Right atrium auricular region (tissue), 2 donors: ENCODE results near the gene MYADM. TPM values are rescaled to one million over a fixed set of nuclear protein-coding genes. Genes with fewer than 3 reads are reported as not detected.

Experiments
- DNase-seq: peaks from one replicate; pipeline ENCODE4 v3.0.0-alpha.2; 2019; ENCODE audit warnings: low spot score
- H3K27ac ChIP-seq, 2 donors: fragments of 200-600 bp; sonication (generic); 1 replicate in 1 of 2; 2 replicates in 1 of 2; pipeline ENCODE4 v1.5.1; 2016 to 2019
- H3K27me3 ChIP-seq, 2 donors: fragments of 200-600 bp; sonication (generic); one replicate each; pipeline versions ENCODE4 v1.5.1 to v1.6.0; 2017 to 2019
- H3K36me3 ChIP-seq: fragments of 200-600 bp; sonication (generic); one replicate; pipeline ENCODE4 v1.5.1; 2016
- H3K4me1 ChIP-seq, 2 donors: fragments of 200-600 bp; sonication (generic); one replicate each; pipeline versions ENCODE4 v1.5.1 to v1.6.0; 2017 to 2019
- H3K4me3 ChIP-seq, 2 donors: fragments of 200-600 bp; sonication (generic); 1 replicate in 1 of 2; 2 replicates in 1 of 2; pipeline ENCODE4 v1.5.1; 2017 to 2019; ENCODE audit warnings: mild to moderate bottlenecking in 1 of 2, moderate library complexity in 1 of 2
- H3K9me3 ChIP-seq, 2 donors: fragments of 200-600 bp; sonication (generic); one replicate each; pipeline ENCODE4 v1.5.1; 2019
- total RNA-seq, 2 donors: library from RNA; depleted of rRNA; stranded (reverse); fragments of >200 nt; gene quantifications; one replicate each; pipeline ENCODE4 v1.1.0, GENCODE V29; 2016
- TF ChIP-seq, protein P1 (sequence below), 2 donors: fragments of 200-600 bp; sonication (generic); IDR thresholded peaks; one replicate each; pipeline ENCODE4 v1.5.1; 2019; ENCODE audit warnings: antibody characterized with exemption in 2 of 2

Gene MYADM
- total RNA-seq, 2 donors from 2014 or later: 117 to 150 TPM

DNA sequence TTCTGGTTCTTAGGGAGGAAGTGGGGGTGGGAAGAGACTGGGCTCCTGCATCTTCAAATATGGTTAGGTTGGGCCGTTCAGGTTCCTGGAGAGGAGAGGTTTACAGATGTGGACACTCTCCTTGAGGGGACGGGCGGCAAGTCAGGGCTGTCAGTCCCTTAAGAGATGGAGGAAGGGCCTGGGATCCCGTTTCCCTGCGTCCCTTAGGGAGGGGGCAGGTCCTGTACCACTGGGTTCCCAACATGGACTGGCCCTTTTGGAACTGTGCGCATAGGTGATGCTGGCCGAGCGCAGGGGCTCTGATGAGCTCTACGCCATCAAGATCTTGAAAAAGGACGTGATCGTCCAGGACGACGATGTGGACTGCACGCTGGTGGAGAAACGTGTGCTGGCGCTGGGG lies 30.5 kb downstream of the MYADM start:
- H3K27me3 ChIP-seq: peaks cover 0 to 10% of the 10 kb centered on the region in 2 donors
- no peak overlapping the region for H3K4me3 ChIP-seq
- no peaks in the 10 kb centered on the region for H3K36me3 ChIP-seq

DNA sequence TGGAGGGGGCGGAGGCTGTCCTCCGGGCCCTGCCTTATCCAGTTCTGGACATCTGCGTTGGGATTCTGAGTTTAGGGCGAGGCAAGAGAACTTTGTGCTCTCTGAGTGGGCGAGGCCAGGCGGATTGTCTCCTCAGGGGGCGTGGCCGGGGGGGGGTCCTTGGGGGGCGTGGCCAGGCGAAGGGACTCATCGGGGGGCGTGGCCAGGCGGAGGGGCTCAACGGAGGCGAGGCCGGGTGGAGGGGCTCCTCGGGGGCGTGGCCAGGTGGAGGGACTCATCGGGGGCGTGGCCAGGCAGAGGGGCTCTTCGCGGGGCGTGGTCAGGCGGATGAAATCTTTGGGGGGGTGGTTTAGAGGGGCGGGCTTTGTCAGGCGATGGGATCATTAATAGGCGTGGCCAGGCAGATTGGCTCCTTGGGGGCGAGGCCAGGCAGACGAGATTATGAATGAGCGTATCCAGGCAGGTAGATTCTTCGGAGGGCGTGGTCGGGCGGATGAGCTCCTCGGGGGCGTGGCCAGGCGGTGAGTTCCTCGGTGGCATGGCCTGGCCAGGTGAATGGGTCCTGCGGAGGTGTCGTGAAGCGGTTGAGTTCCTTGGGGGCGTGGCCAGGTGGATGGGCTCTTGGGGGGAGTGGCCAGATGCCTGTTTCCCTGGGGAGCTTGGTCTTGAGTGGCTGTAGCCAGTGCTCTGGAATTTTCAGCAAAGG lies 31.1 kb downstream of the MYADM start:
- no peaks in the 10 kb centered on the region for H3K4me1 ChIP-seq
- no peaks in the 10 kb centered on the region for H3K9me3 ChIP-seq
- peaks cover 0 to 10% of the 10 kb centered on the region in 2 donors for H3K27me3 ChIP-seq
- DNase-seq: no peak
- no peak overlapping the region for H3K27ac ChIP-seq
- TF ChIP-seq, protein P1, sequence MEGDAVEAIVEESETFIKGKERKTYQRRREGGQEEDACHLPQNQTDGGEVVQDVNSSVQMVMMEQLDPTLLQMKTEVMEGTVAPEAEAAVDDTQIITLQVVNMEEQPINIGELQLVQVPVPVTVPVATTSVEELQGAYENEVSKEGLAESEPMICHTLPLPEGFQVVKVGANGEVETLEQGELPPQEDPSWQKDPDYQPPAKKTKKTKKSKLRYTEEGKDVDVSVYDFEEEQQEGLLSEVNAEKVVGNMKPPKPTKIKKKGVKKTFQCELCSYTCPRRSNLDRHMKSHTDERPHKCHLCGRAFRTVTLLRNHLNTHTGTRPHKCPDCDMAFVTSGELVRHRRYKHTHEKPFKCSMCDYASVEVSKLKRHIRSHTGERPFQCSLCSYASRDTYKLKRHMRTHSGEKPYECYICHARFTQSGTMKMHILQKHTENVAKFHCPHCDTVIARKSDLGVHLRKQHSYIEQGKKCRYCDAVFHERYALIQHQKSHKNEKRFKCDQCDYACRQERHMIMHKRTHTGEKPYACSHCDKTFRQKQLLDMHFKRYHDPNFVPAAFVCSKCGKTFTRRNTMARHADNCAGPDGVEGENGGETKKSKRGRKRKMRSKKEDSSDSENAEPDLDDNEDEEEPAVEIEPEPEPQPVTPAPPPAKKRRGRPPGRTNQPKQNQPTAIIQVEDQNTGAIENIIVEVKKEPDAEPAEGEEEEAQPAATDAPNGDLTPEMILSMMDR (IDR thresholded peaks at IDR 0.05): no peak
- H3K4me3 ChIP-seq: no peak overlapping the region
- no peaks in the 10 kb centered on the region for H3K36me3 ChIP-seq

More for the DNA sequence above, 30.5 kb downstream of the MYADM start:
- H3K9me3 ChIP-seq: no peaks in the 10 kb centered on the region
- DNase-seq: no peak
- TF ChIP-seq, protein P1 (IDR thresholded peaks at IDR 0.05): no peak
- no peaks in the 10 kb centered on the region for H3K4me1 ChIP-seq
- no peak overlapping the region for H3K27ac ChIP-seq

DNA sequence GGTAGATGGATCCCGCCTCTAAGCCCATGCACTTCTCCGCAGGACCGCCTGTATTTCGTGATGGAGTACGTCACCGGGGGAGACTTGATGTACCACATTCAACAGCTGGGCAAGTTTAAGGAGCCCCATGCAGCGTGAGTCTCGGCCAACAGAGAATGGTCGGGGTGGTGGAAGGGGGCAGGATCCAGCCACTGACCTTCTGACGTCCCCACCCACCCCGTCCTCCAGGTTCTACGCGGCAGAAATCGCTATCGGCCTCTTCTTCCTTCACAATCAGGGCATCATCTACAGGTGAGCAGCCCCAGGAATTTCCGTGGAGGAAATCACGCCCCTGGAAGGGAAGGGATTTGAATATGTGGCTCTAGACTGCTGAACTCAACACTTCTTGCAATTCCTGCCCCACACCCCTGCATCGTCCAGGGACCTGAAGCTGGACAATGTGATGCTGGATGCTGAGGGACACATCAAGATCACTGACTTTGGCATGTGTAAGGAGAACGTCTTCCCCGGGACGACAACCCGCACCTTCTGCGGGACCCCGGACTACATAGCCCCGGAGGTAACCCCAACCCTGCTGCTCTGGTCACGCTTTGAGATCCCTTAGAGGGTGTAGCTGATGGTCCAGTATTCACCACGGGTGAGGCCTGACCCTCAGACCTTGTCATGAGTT lies 32.6 kb downstream of the MYADM start:
- DNase-seq: no peak
- Histone ChIP-seq H3K36me3 (no peaks in the 10 kb centered on the region), H3K27me3 (peaks cover 0 to 10% of the 10 kb centered on the region in 2 donors), H3K27ac (no peak overlapping the region), H3K4me1 (no peaks in the 10 kb centered on the region), H3K4me3 (no peak overlapping the region), H3K9me3 (no peaks in the 10 kb centered on the region)
- TF ChIP-seq, protein P1 (IDR thresholded peaks at IDR 0.05): no peak

DNA sequence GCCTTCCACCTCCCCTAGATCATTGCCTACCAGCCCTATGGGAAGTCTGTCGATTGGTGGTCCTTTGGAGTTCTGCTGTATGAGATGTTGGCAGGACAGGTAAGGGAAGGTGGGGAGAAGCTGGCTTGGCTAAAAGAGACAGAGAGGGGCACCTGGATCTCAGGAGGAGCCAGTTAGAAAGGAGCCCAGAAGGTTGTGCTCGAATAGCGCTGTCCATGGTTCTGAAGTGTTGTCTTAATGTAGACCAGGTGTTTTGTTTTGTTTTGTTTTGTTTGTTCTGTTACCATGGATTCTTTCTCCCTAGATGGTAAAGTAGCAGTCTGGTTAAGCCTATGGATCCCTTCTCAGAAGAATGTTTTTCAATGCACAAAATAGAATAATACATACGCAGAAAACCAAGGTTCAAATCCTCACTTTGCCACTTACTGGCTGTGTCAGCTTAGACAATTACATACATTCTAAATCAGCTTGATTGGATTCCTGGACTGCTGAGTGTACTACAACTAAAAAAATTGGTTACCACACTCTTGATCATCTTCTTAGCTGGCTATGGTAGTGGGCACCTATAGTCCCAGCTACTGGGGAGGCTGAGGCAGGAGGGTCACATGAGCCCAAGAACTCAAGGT lies 35.5 kb downstream of the MYADM start:
- Histone ChIP-seq H3K4me3 (no peak overlapping the region), H3K4me1 (peaks cover 0 to 18% of the 10 kb centered on the region in 2 donors), H3K27ac (no peak overlapping the region), H3K27me3 (peaks cover 7 to 27% of the 10 kb centered on the region in 2 donors), H3K36me3 (no peaks in the 10 kb centered on the region), H3K9me3 (no peaks in the 10 kb centered on the region)
- TF ChIP-seq, protein P1 (IDR thresholded peaks at IDR 0.05): no peak
- no peak for DNase-seq

DNA sequence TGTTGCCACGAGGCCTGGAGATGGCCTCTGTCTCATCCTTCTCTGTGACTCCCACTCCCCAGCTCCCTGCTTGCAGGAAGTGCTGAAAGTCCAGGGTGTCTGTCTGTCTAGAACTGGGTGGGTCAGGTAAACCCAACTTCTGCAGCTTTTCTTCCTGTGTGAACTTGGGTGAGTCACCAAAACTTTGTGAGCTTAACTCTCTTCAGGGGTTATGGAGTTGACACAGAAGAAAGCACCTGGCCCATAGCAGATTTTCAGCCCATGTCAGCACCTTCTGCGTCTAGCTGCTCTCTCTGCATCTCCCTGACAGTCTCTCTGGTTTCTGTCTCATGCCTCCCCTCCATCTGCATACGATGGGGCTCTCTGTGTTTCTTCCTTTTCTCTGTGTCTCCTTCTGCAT lies 37.2 kb downstream of the MYADM start:
- peaks cover 20 to 31% of the 10 kb centered on the region in 2 donors for H3K27me3 ChIP-seq
- H3K9me3 ChIP-seq: no peaks in the 10 kb centered on the region
- no peak for DNase-seq
- H3K4me1 ChIP-seq: peaks cover 0 to 31% of the 10 kb centered on the region in 2 donors
- no peak overlapping the region for H3K27ac ChIP-seq
- no peak overlapping the region for H3K4me3 ChIP-seq
- TF ChIP-seq, protein P1 (IDR thresholded peaks at IDR 0.05): no peak
- no peaks in the 10 kb centered on the region for H3K36me3 ChIP-seq
